ENCODE measurements around the gene CLEC17A.

DNA sequence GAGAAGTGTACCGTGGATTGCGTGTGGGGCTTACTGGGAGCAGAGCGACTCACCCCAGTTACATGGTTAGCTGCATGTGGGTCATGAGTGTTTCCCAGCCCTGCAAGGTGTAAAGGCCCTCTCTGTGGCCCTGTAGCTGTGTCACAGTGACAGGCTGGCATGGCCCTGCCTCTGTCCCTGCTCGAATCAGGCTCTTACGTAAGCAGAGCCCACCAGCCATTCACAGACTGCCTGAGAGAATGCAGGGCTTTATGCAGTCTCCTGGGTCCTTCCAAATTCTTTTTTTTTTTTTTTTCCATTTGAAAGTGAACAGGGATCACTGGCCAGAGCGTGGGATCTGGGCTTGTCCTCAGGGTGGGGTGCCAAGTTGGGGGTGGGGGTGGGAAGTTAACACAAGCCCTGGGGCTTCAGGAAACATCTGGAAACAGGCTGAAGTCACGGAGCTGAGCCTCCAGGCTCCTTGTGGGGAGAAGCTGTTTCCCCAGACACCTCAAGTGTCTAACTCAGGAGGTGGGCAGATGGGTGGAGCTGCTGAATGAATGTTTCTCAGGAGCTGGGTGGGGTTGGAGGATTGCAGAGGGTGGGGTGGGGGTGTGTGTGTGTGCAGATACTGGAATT, 40.1 kb upstream of the CLEC17A start:
- TF ChIP-seq, protein P1, sequence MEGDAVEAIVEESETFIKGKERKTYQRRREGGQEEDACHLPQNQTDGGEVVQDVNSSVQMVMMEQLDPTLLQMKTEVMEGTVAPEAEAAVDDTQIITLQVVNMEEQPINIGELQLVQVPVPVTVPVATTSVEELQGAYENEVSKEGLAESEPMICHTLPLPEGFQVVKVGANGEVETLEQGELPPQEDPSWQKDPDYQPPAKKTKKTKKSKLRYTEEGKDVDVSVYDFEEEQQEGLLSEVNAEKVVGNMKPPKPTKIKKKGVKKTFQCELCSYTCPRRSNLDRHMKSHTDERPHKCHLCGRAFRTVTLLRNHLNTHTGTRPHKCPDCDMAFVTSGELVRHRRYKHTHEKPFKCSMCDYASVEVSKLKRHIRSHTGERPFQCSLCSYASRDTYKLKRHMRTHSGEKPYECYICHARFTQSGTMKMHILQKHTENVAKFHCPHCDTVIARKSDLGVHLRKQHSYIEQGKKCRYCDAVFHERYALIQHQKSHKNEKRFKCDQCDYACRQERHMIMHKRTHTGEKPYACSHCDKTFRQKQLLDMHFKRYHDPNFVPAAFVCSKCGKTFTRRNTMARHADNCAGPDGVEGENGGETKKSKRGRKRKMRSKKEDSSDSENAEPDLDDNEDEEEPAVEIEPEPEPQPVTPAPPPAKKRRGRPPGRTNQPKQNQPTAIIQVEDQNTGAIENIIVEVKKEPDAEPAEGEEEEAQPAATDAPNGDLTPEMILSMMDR (IDR thresholded peaks at IDR 0.05; ENCODE audit: poor library complexity) = no peak
- no peak for TF ChIP-seq EZH2phosphoT487 (IDR thresholded peaks at IDR 0.05; ENCODE audit: low read depth, severe bottlenecking, unreplicated experiment)

Measured in hepatocyte (in vitro differentiated cells).